Fibroblast of skin of right biceps (primary cell): ENCODE measurements around the gene RPL32.
A peak's percentile ranks its signal among the peaks of the same experiment; 100 is the strongest.
"Not testable (repeated sequence)": the region's sequence is repeated elsewhere in the genome, so short reads cannot be mapped to it uniquely, and the experiment has no call there.

ENCODE experiments used
- DNase-seq: peaks from one replicate; pipeline ENCODE4 v3.0.0-alpha.2; 2013

RPL32 gene

DNA sequence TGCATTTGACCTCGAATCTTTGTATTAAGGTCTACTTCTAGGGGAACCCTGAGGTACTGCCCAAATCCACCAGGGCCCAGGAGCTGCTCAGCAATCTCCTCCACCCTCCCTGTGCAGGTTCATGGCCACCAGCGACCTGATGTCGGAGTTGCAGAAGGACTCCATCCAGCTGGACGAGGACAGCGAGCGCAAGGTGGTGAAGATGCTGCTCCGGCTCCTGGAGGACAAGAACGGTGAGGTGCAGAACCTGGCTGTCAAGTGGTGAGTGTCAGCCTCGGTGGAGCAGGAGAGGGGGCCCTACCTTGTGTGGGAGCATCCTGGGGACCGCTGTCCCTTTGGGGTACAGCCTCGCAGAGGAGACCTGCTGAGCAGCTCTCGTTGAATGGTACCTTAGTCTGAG, 38.0 kb downstream of the RPL32 start:
- no peak for DNase-seq

DNA sequence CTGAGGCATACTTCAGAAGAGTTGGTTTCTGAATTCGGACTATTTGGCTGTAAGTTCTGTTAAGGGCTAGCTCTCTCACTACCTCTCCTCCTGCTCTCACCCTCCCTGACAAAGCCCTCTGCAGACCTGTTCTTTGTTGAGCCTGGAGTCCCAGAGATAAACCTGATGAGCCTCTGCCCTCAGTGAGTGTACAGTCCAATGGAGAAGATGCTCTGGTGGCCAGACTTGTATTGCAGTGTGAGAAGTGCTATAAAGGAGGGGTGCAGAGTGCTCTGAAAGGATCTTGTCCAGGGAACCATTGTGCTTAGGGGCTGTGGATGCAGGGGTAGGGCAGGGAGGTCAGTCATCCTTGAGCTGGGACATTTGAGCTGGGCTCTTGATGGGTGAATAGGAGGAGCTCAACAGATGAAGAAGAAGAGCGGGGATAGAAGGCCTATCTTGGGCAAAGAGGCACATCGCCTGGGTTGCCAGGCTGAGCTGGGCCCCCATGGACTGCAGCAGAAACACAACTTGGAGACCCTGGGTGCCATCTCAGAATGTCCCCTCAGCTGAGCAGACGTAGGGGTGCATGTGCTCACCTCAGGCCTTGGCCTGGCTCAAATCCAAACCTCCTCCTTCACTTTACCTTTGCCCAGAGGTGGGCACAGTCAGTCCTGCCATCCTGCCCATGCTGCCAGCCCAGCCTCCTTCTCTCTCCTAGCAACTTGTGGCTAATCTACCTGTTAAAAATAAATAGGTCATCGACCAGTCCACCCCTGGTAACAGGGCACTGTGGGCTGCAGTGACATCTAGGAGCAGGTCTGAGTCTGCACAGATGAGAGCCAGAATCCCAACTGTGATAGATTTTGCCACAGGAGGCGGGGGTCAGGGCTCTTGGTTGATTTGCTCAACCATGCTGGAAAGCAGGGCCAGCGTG, 41.6 kb downstream of the RPL32 start:
- DNase-seq, result no peak

GRCh38 chr3:12798559-12799179, 42.7 kb downstream of the RPL32 start:
- DNase-seq, result no peak

GRCh38 chr3:12797892-12798558, 43.3 kb downstream of the RPL32 start:
- DNase-seq, result no peak

DNA sequence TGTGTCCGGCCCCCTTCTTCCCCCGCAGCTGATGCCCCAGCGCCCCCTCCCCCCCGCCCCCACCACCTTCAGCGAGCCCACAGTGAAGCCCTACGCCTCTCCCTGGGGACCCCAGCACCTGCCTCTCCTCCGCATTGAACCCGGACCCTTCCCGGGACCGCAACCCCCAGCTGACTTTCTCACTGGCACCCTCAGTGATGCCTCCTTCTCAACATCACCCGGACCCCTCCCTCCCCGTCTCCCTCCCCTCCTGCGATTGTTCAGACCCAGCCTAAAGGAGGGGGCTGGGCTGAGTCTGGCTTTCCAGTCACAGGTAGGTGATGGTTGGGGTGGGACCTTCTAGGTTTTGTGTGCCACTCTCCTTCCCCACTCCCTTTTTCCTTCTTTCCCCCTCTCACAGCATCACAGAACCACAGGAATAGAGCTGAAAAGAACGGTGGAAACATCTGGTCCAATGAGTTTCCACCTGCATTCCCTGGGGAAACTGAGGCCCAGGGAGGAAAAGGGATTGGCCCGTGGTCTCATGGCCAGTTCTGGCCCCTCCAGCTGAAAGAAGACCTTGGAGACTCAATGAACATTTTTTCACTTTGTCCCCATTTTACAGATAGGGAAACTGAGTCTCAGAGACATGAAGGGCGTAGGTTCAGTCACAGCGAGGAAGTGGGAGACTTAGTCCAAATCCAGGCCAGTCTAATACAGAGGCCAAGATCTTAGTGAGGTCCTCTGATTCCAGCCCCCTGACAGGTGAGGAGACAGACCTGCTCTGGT, 44.1 kb downstream of the RPL32 start:
- DNase-seq, result no peak

DNA sequence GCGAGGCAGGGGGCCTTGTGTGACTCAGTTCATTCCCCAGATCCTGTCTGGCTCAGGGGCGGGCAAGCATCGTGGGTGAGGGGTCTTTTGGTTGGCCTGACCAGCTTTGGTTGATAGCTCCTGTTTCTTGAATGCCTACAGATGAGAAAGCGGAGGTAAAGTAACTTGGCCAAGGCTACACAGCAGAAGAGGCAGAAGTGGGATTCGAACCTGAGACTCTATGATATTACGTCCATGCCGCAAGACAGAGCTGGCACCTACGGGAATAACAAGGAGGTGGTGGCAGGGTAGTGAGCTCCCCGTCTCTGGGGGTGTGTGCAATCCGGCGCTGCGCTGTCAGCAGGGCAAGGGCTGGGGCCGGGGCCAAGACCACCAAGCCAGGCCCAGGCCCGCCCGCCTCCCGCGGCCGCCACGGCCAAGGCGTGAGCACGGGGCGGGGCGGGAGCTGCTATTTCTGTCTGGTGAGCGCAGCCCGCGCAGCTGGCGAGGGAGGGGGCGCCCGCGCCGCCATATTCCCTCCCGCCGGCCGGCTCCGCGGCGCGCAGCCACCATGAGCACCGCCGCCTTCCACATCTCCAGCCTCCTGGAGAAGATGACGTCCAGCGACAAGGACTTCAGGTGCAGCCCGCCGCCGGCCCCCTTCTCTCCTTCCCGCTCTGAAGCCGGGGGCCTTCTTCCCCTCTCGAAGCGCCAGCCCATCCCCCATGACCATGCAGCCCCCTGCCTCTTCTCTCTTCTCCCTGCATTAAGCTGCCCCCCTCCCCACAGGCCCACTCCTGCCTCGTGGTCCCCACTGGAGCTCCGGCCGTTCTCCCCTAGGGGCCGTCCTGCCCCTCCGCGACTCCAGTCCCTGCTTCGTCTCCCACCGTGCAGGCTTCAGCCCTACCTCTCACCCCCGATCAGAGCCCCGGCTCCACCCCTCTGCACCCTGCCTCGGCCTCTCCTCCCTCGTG, 44.9 kb downstream of the RPL32 start, which contains the start of gene CAND2:
TSS of gene CAND2 (plus strand) at position 510 of the 953 bp plus-strand sequence. CDS start at position 551, 41 bp downstream.
- DNase-seq, result peak; percentile 65

GRCh38 chr3:12793701-12794100, 47.7 kb downstream of the RPL32 start:
- no peak for DNase-seq

GRCh38 chr3:12791430-12791829, 49.9 kb downstream of the RPL32 start:
- no peak for DNase-seq

GRCh38 chr3:12787967-12788690, 53.2 kb downstream of the RPL32 start:
- not testable (repeated sequence) for DNase-seq

DNA sequence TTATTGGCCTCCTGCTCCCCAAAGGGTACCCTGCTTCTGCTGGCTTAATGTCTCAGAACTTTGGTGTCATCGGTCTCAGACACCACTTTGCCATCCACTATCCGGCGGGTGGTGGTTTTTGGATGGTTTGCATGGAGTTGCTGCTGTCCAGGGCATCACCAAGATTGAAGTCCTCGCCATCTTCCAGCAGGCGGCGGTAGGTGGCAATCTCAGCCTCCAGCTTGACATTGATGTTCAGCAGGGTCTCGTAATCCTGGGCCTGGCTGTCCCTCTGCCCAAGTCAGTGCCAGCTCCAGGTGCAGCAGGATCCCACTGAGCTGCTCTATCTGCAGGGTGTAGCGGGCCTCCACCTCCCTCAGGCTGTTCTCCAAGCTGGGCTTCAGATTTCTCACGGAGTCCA, 54.0 kb downstream of the RPL32 start:
- DNase-seq, result peak; percentile 22

GRCh38 chr3:12785096-12785495, 56.3 kb downstream of the RPL32 start:
- no peak for DNase-seq
